HFF-Myc (cell line): Measurements from ENCODE around the gene PLK3.
A peak's percentile ranks its signal among the peaks of the same experiment; 100 is the strongest.
"Not testable (repeated sequence)": the region's sequence is repeated elsewhere in the genome, so short reads cannot be mapped to it uniquely, and the experiment has no call there.

Source experiments
- DNase-seq: peaks from one replicate; pipeline ENCODE4 v3.0.0-alpha.2; 2011; ENCODE audit warnings: low read depth; ENCODE audit errors: extremely low read depth
- H3K4me3 ChIP-seq: replicated peaks from 2 replicates; pipeline ENCODE4 v1.5.1; 2011; ENCODE audit warnings: low read depth, mild to moderate bottlenecking, control low read depth, low read length
- TF ChIP-seq, protein P1 (sequence below): IDR thresholded peaks from 2 replicates; pipeline ENCODE4 v1.5.1; 2012; ENCODE audit warnings: mild to moderate bottlenecking, low read depth, low read length, control low read depth; ENCODE audit errors: missing control alignments

The PLK3 gene

GRCh38 chr1:44807364-44808062 is 7.3 kb downstream of the PLK3 start:
- TF ChIP-seq, protein P1, sequence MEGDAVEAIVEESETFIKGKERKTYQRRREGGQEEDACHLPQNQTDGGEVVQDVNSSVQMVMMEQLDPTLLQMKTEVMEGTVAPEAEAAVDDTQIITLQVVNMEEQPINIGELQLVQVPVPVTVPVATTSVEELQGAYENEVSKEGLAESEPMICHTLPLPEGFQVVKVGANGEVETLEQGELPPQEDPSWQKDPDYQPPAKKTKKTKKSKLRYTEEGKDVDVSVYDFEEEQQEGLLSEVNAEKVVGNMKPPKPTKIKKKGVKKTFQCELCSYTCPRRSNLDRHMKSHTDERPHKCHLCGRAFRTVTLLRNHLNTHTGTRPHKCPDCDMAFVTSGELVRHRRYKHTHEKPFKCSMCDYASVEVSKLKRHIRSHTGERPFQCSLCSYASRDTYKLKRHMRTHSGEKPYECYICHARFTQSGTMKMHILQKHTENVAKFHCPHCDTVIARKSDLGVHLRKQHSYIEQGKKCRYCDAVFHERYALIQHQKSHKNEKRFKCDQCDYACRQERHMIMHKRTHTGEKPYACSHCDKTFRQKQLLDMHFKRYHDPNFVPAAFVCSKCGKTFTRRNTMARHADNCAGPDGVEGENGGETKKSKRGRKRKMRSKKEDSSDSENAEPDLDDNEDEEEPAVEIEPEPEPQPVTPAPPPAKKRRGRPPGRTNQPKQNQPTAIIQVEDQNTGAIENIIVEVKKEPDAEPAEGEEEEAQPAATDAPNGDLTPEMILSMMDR, result no peak
- peak overlapping the region; percentile 49 for H3K4me3 ChIP-seq
- peak; percentile 100 for DNase-seq

DNA sequence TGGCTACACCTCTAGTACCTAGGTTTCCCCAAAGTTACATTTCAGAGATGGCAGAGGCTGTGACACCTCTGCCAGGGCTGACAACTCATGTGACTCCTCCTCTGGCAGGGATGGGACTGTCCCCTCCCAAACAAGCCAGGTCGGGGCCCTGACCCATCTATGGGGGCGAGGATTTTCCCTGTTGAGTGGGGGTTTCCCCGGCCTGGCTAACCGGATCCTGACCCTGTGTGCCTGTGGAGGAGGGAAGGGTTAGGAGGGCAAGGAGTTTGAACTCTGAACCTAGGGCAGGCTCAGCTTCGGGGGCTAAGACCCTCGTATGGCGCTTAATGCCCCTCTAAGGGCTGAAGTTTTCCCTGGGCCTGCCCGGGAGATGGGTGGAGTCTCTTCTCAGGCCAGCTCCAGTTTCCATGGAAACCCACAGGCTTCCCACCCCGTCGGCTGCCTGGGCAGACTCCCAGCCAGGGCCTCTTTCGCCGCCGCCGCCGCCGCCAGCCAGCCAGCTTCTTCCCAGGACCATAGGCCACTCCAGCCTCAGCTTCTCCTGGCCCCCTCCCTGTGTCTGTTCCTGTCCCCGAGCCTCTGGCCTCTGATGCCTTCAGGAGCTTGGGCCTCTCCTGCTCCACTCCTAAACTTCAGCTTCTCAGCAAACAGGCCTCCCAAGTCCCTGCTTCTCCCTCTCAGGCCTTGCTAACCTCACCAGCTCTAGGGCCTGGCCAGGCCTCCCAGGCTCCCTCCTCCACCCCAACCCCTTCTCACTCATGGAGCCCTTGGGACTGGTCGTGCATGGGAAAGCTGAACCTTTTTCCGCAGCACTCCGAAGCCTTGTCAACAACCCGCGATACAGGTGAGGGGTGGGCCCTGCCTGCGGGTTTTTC is 8.1 kb downstream of the PLK3 start, which contains the start of gene BTBD19:
Gene BTBD19 (plus strand): TSS at position 461 of the 875 bp plus-strand sequence. CDS start 298 bp downstream, at position 759.
- TF ChIP-seq, protein P1, result no peak
- peak within 1 kb of the TSS; percentile 49 for H3K4me3 ChIP-seq
- no peak for DNase-seq

DNA sequence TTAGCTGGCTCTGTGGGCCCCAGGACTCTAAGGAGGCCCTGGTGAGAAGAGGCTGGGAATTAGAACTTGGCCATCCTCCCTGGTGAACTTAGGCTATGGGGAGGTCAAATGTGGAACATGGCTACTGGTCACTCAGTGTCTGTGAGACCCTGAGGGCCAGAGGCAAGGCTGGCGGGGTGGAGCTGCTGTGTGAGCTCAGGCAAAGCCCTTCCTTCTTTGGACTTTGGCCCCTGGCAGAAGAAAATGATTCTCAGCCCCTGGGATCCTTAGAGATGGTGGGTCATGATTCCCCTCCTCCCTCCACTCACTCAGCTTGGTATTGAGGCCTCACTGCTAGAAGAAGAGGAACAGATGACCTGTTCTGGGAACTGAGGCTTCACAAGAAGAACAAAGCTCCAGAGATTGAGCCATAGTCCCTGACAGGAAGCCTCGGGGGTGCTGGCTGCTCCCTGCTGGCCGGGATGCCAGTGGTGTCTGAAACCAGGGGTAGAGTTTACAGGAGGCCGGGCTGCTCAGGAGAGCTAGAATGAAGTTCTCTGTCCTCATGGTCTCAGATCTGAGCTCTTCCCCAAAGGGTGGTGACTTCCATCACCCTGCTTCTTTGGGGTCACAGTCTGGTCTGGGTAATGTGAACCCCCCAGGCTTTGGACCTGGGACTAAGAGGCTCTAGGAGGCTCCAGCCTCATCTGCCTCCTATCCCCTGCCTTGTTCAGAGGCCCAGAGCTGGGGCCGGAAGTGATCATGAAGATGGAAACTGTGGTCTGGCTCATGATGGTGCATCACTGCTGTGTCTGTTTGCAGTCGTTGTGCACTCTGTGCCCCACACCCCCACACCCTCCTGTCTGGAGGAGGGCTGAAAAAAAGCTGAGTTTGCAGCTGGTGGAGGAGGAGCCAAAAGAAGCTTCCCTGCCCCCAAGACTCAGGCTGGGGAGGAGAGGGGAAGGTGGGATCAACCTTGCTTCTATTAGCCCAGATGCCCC is 9.1 kb downstream of the PLK3 start:
- TF ChIP-seq, protein P1, result no peak
- DNase-seq, result no peak
- H3K4me3 ChIP-seq, result peak overlapping the region; percentile 49

DNA sequence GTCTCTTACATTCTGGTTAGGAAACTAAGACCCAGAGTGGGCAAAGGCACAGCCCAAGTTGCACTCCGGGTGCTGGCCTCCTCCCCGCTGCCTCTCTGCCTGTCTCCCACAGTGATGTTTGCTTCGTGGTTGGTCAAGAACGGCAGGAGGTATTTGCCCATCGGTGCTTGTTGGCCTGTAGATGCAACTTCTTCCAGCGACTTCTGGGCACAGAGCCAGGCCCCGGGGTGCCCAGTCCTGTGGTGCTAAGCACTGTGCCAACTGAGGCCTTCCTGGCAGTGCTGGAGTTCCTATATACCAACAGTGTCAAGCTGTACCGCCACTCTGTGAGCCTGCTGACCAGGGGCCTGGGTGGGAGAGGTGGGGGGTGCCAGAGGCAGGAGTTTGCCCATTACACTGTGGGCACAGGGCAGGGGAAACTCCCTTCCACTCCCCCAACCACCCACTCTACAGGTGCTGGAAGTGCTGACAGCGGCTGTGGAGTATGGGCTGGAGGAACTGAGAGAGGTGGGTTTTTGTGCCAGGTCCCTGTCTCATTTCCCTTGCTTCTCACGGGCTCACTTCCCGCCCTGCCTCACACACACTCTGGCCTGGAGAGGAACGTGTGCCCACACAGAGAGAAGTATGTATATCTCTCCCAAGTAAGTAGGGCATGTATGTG is 10.1 kb downstream of the PLK3 start:
- TF ChIP-seq, protein P1, result no peak
- peak overlapping the region; percentile 49; the same call in 1 of the 2 replicates for H3K4me3 ChIP-seq
- no peak for DNase-seq

- not testable (repeated sequence) for DNase-seq, H3K4me3 ChIP-seq
Measured at GRCh38 chr1:44810762-44811105, 10.6 kb downstream of the PLK3 start.

DNA sequence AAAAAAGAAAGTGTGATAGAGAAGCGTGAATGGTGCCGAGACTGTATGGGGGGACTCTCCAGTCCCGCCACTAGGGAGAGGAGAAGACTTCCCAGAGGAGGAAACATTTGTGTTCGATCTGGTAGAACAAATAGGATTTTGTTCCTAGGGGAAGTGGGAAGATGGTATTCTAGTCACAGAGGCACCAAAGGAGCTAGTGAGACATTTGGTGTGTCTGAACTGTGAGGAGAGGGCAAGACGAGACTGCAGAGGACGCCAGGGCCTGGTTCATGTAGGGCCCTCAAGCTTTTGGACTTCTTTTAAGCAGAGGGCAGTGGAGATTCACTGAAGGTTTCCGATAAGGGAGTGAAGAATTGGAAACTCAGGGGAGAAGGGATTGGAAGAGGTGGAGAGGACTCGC is 11.1 kb downstream of the PLK3 start:
- TF ChIP-seq, protein P1, result no peak
- DNase-seq, result no peak
- H3K4me3 ChIP-seq, result no peak overlapping the region
